LNCaP clone FGC (cell line): ENCODE results near the gene CFAP100.

Experiments used
- DNase-seq: peaks from one replicate; pipeline ENCODE4 v3.0.0-alpha.2; 2011; ENCODE audit warnings: low read depth
- H3K4me3 ChIP-seq: 2 replicates; pipeline ENCODE4 v1.5.1; 2011; ENCODE audit warnings: mild to moderate bottlenecking, low read depth, low read length, control low read depth
- CTCF ChIP-seq: IDR thresholded peaks from 2 replicates; pipeline ENCODE4 v1.5.1; 2012; ENCODE audit warnings: mild to moderate bottlenecking; ENCODE audit not compliant: control insufficient read depth, insufficient read depth; ENCODE audit errors: extremely low read depth

Gene CFAP100

GRCh38 chr3:126423191-126424038 is 28.7 kb downstream of the CFAP100 start:
- H3K4me3 ChIP-seq, result no peak overlapping the region
- DNase-seq, result no peak
- TF ChIP-seq CTCF, result no peak

- TF ChIP-seq CTCF, result no peak
- no peak overlapping the region for H3K4me3 ChIP-seq
- DNase-seq, result no peak
These were observed 29.5 kb downstream of the CFAP100 start for GRCh38 chr3:126424039-126424717.

- TF ChIP-seq CTCF, result no peak
- H3K4me3 ChIP-seq, result no peak overlapping the region
- no peak for DNase-seq
These were observed 30.0 kb downstream of the CFAP100 start for GRCh38 chr3:126424751-126425150.

GRCh38 chr3:126431103-126431534 is 36.4 kb downstream of the CFAP100 start:
- no peak for TF ChIP-seq CTCF
- H3K4me3 ChIP-seq, result no peak overlapping the region
- no peak for DNase-seq

- DNase-seq, result no peak
- no peak for TF ChIP-seq CTCF
- H3K4me3 ChIP-seq, result no peak overlapping the region
These were observed 37.8 kb downstream of the CFAP100 start for GRCh38 chr3:126432361-126433104.

GRCh38 chr3:126433105-126433430 is 38.4 kb downstream of the CFAP100 start:
- no peak for TF ChIP-seq CTCF
- no peak for DNase-seq
- no peak overlapping the region for H3K4me3 ChIP-seq
